HG02884 (cell line): ENCODE data around the gene GTPBP8.

Source experiments
- ATAC-seq: cut with Tn5 transposase; IDR thresholded peaks from one replicate; pipeline ENCODE4 v1.9.1; 2021; ENCODE audit warnings: mild to moderate bottlenecking, moderate library complexity; ENCODE audit not compliant: unreplicated experiment

The GTPBP8 gene

GRCh38 chr3:112990672-112991602 is at the start of gene GTPBP8:
Gene GTPBP8 (plus strand): TSS chr3:112990984. CDS start chr3:112991000, 16 bp downstream.
- peak; percentile 83 for ATAC-seq

GRCh38 chr3:112948346-112948838 is 42.4 kb upstream of the GTPBP8 start:
- ATAC-seq = no peak

GRCh38 chr3:112956351-112956750 is 34.4 kb upstream of the GTPBP8 start:
- ATAC-seq = no peak

GRCh38 chr3:112958811-112959560 is 31.8 kb upstream of the GTPBP8 start:
- peak; percentile 94 for ATAC-seq

- ATAC-seq = no peak
Observed at GRCh38 chr3:112963683-112964082, 27.1 kb upstream of the GTPBP8 start.

GRCh38 chr3:112965656-112966055 is 25.1 kb upstream of the GTPBP8 start:
- ATAC-seq = no peak

- ATAC-seq = no peak
Observed at GRCh38 chr3:112966633-112967032, 24.2 kb upstream of the GTPBP8 start.

GRCh38 chr3:112967425-112967824 is 23.4 kb upstream of the GTPBP8 start:
- no peak for ATAC-seq

- ATAC-seq = no peak
Observed at GRCh38 chr3:112967828-112968227, 23.0 kb upstream of the GTPBP8 start.

GRCh38 chr3:112972158-112972557 is 18.6 kb upstream of the GTPBP8 start:
- no peak for ATAC-seq

GRCh38 chr3:112973325-112974177 is 17.2 kb upstream of the GTPBP8 start:
- ATAC-seq = peak; percentile 82

GRCh38 chr3:112974178-112974517 is 16.6 kb upstream of the GTPBP8 start:
- ATAC-seq = no peak

GRCh38 chr3:112974894-112975293 is 15.9 kb upstream of the GTPBP8 start, which contains the start of gene CD200R1:
Gene CD200R1 (minus strand): TSS chr3:112975103. CDS start chr3:112974857, 246 bp downstream.
- ATAC-seq = no peak

- ATAC-seq = no peak
Observed at GRCh38 chr3:112976001-112976400, 14.8 kb upstream of the GTPBP8 start.

- no peak for ATAC-seq
Observed at GRCh38 chr3:112976953-112977352, 13.8 kb upstream of the GTPBP8 start.

- no peak for ATAC-seq
Observed at GRCh38 chr3:112979244-112979832, 11.4 kb upstream of the GTPBP8 start.

- ATAC-seq = no peak
Observed at GRCh38 chr3:112980080-112980479, 10.7 kb upstream of the GTPBP8 start.

GRCh38 chr3:112982710-112983109 is 8.1 kb upstream of the GTPBP8 start:
- ATAC-seq = no peak

- no peak for ATAC-seq
Observed at GRCh38 chr3:112984485-112984884, 6.3 kb upstream of the GTPBP8 start.

- no peak for ATAC-seq
Observed at GRCh38 chr3:112987710-112988334, 3.0 kb upstream of the GTPBP8 start.
